GM12874 (cell line): ENCODE results near the gene ACTRT3.

Source experiments
- TF ChIP-seq, protein P1 (sequence below): IDR thresholded peaks from 2 replicates; pipeline ENCODE4 v1.5.1; 2011; ENCODE audit warnings: low read depth, mild to moderate bottlenecking, control low read depth, low read length, moderate library complexity; ENCODE audit not compliant: insufficient read depth

The ACTRT3 gene

DNA sequence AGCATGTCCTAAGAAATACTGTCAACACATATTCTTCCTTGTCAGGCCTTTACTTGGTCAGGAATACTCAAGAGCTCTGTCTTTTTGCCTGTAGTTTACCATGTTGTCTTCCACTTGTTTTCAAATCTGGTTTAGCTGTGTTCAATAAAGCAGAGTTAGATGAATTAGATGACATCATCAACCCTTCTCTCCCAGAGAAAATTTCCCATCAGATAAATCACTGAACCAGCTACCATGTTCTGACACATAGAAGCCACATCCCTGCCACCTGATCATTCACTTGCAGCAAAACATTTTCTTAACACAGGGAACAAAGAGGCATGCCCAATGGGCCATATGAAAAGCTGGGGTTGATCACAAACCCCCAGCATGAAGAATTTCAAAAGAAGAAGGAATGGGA lies 46.6 kb downstream of the ACTRT3 start:
- TF ChIP-seq, protein P1, sequence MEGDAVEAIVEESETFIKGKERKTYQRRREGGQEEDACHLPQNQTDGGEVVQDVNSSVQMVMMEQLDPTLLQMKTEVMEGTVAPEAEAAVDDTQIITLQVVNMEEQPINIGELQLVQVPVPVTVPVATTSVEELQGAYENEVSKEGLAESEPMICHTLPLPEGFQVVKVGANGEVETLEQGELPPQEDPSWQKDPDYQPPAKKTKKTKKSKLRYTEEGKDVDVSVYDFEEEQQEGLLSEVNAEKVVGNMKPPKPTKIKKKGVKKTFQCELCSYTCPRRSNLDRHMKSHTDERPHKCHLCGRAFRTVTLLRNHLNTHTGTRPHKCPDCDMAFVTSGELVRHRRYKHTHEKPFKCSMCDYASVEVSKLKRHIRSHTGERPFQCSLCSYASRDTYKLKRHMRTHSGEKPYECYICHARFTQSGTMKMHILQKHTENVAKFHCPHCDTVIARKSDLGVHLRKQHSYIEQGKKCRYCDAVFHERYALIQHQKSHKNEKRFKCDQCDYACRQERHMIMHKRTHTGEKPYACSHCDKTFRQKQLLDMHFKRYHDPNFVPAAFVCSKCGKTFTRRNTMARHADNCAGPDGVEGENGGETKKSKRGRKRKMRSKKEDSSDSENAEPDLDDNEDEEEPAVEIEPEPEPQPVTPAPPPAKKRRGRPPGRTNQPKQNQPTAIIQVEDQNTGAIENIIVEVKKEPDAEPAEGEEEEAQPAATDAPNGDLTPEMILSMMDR = no peak
